GM23248 (cell line): ENCODE data around the gene PLCL2.

Source experiments
- EZH2 ChIP-seq: fragments of 200-600 bp; sonication (generic); IDR thresholded peaks from 2 replicates; pipeline ENCODE4 v1.6.1; 2018; ENCODE audit warnings: antibody characterized with exemption, mild to moderate bottlenecking; ENCODE audit not compliant: insufficient read depth, poor library complexity, severe bottlenecking
- EZH2phosphoT487 ChIP-seq: fragments of 200-600 bp; sonication (generic); IDR thresholded peaks from 2 replicates; pipeline ENCODE4 v1.6.1; 2018; ENCODE audit warnings: antibody characterized with exemption, moderate library complexity, mild to moderate bottlenecking, low read depth; ENCODE audit not compliant: insufficient read depth

- TF ChIP-seq EZH2 (no peak), EZH2phosphoT487 (no peak)
These were observed 125.1 kb downstream of the PLCL2 start for GRCh38 chr3:17009826-17010225.
